HG03159 (cell line): ENCODE data around the gene GZMM.

Source experiments
- ATAC-seq: cut with Tn5 transposase; IDR thresholded peaks from one replicate; pipeline ENCODE4 v1.9.1; 2021; ENCODE audit warnings: mild to moderate bottlenecking, moderate library complexity; ENCODE audit not compliant: unreplicated experiment

The GZMM gene

DNA sequence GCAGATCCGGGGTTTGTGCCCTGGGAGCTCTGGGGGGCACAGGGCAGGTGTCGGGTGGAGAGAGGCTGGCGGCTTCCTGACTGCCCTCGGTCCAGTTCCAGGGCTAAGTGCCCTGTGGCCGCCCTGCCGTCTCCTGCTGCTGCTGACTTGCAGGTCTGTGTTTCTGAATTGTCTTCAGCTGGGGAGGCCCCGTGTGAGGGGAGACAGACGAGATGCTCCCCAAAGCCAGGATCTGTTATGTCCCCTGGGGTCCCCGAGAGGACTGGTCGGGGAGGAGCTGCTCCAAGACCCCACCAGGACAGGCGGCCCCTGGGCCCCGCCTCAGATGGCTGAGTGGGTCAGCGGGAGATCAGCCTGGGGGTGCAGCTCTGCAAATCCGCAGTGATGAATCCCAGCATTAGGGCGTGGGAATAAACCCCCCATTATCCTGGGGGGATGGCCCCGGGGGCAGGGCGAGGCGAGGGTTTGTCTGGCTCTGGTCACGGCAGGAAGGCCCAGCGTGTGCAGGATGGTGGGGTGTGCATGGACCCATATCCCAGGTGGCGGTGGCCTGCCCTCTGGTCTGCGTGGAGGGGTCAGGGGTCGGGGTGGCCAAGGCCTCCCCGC, 50.5 kb downstream of the GZMM start:
- no peak for ATAC-seq

DNA sequence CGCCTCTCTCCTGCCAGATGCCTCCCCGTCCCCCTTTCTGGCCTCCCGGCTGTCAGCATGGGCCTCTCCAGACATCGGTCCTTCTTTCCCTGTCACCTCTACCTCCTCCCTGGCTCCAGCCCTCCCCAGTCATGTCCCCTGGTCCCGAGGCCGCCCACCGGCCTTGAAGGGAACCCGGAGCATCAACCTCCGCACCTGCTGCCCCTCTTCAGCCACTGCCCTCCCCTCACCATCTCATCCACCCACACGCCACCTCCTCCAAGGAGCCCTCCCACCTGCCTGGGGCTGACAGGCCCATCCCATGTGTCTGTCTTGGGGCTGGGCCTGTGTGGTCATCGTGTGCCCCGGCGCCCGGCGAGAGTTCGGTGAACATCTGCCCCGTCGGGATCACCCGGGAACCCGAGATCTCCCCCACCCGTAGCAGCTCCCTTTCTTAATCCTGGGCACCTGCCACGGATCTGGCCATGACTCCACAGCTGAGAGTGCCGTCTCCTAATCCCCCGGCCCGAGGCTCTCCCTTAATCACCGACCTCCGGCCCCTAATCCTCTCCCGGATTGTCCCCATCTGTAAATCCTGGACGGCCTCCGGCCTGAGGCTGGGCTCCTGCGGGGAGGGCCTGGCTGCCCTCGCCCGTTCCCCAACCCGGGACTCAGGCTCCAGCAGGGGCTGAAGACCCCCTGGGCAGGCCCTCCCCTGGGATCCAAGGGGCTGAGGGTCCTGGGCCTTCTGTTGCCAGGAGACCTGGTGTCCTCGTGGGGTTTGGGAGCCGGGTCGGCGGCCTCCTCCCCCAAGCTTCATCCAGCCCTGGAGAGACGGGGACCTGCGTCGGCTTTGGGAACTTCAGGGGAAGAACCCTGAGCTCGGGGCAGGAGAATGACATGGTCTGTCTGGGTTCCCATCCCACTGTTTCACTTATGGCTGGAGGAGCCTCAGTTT, 51.7 kb downstream of the GZMM start:
- no peak for ATAC-seq

DNA sequence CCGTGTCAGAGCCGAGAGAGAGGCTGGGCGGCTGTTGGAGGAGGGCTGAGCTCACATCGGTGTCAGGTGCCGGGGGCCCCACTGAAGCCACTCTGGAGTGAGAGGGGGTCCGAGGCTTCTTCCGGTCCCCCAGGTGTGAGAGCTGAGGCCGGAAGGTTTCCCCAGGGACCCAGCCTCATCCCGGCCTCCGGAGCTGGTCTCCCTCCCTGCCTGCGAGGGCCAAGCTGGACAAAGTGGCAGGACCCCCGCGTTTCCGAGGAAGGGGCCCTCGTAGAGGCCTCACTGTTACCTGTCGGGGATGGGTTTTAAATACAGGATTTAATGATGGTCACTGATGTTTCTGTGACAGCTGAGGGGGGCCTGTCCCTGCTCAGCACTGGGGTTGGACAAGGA, 52.4 kb downstream of the GZMM start:
- ATAC-seq, result no peak

DNA sequence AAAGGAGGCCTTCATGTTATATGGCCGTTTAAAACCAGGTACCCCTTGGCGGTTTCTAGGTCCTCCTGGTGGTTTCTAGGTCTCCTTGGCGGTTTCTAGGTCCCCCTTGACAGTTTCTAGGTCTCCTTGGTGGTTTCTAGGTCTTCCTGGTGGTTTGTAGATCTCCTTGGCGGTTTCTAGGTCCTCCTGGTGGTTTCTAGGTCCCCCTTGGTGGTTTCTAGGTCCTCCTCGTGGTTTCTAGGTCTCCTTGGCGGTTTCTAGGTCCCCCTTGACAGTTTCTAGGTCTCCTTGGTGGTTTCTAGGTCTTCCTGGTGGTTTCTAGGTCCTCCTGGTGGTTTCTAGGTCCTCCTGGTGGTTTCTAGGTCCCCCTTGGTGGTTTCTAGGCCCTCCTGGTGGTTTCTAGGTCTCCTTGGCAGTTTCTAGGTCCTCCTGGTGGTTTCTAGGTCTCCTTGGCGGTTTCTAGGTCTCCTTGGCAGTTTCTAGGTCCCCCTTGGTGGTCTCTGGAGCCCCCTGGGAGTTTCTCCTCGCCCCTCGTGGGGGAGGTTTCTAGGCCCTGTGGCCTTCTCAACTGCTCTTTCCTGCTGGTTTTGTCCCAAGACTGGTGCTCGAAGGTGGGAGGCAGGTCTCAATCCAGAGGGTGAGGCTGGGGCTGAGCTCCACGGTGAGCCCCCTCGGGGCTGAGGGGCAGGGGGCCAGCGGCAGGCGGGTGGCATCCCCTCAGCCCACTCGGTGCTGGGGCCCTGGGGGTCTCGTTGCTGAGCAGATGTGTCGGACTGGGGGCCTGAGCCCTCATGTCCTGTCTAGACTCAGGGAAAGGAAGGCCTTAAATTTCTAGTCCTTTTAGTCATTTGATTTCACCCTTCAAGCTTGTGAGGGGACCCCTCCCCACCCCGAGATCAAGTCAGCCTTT, 53.8 kb downstream of the GZMM start:
- ATAC-seq, result no peak
